Loucy (cell line): ENCODE measurements around the gene GYG1.
A peak's percentile ranks its signal among the peaks of the same experiment; 100 is the strongest.

Experiments used
- H2AFZ ChIP-seq: fragments of 200-600 bp; sonication (generic); 2 replicates; pipeline ENCODE4 v1.6.0; 2016; ENCODE audit warnings: antibody characterized with exemption, mild to moderate bottlenecking, low read length, moderate library complexity
- H3F3A ChIP-seq: fragments of 200-600 bp; 2 replicates; pipeline ENCODE4 v1.6.0; 2016; ENCODE audit warnings: antibody characterized with exemption, low read depth, mild to moderate bottlenecking
- H3K27me3 ChIP-seq: fragments of 200-600 bp; sonication (generic); 2 replicates; pipeline ENCODE4 v1.6.1; 2014; ENCODE audit warnings: low read length, mild to moderate bottlenecking; ENCODE audit not compliant: insufficient read depth, poor library complexity, severe bottlenecking
- H3K36me3 ChIP-seq: fragments of 200-600 bp; sonication (generic); 2 replicates; pipeline ENCODE4 v1.6.1; 2016; ENCODE audit warnings: low read length; ENCODE audit not compliant: insufficient read depth
- H3K4me1 ChIP-seq: fragments of 200-600 bp; sonication (generic); 2 replicates; pipeline ENCODE4 v1.5.1; 2014; ENCODE audit warnings: low read length, mild to moderate bottlenecking; ENCODE audit not compliant: insufficient read depth, poor library complexity, severe bottlenecking
- H3K4me2 ChIP-seq: fragments of 200-600 bp; sonication (generic); 2 replicates; pipeline ENCODE4 v1.6.0; 2014; ENCODE audit warnings: antibody characterized with exemption, low read length, low read depth, mild to moderate bottlenecking; ENCODE audit not compliant: poor library complexity, severe bottlenecking
- H3K4me3 ChIP-seq: fragments of 200-600 bp; sonication (generic); 2 replicates; pipeline ENCODE4 v1.5.1; 2014; ENCODE audit warnings: low read length, mild to moderate bottlenecking, mixed read lengths; ENCODE audit not compliant: poor library complexity, severe bottlenecking
- H3K79me2 ChIP-seq: fragments of 200-600 bp; sonication (generic); 2 replicates; pipeline ENCODE4 v1.6.1; 2014; ENCODE audit warnings: low read length; ENCODE audit not compliant: insufficient read depth
- H3K9ac ChIP-seq: fragments of 200-600 bp; sonication (generic); 2 replicates; pipeline ENCODE4 v1.6.0; 2014; ENCODE audit warnings: mild to moderate bottlenecking, low read depth, low read length, moderate library complexity; ENCODE audit not compliant: poor library complexity, severe bottlenecking
- H3K9me2 ChIP-seq: fragments of 200-600 bp; sonication (generic); replicated peaks from 2 replicates; pipeline ENCODE4 v1.6.1; 2016; ENCODE audit warnings: low read depth, low read length, mixed read lengths
- H3K9me3 ChIP-seq: fragments of 200-600 bp; sonication (generic); 2 replicates; pipeline ENCODE4 v1.6.1; 2014; ENCODE audit warnings: mild to moderate bottlenecking, antibody characterized with exemption, low read length, low read depth; ENCODE audit not compliant: insufficient read depth
- H4K20me1 ChIP-seq: fragments of 200-600 bp; sonication (generic); 2 replicates; pipeline ENCODE4 v1.6.0; 2014; ENCODE audit warnings: antibody characterized with exemption, low read length, mild to moderate bottlenecking; ENCODE audit not compliant: insufficient read depth, poor library complexity, severe bottlenecking
- EZH2phosphoT487 ChIP-seq: fragments of 200-600 bp; IDR thresholded peaks from 2 replicates; pipeline ENCODE4 v1.6.1; 2018; ENCODE audit warnings: antibody characterized with exemption, mild to moderate bottlenecking, moderate library complexity, borderline replicate concordance
- TF ChIP-seq, protein P1 (sequence below): fragments of 200-600 bp; sonication (generic); conservative IDR thresholded peaks from 2 replicates; pipeline ENCODE4 v1.5.1; 2014; ENCODE audit warnings: mild to moderate bottlenecking, antibody characterized with exemption, low read length

The GYG1 gene

DNA sequence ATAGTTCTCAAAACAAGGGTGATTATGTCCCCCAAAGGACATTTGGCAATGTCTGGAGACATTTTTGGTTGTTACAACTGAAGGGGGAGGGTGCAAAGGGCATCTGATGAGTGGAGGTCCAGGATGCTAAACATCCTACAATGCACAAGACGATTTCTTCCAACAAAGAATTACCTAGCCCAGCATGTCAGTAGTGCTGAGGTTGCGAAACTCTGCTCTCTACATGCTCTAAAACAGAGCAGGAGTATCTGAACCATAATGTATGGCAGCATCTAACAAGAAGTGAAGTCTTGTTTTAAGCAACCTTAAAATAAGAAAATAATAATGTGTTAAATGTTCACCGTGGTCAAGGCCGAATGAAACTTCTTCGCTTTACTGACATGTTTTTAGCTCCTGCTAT lies 7.0 kb downstream of the GYG1 start:
- Histone ChIP-seq H3K4me1 (peaks cover 45% of the 10 kb centered on the region), H3F3A (no peaks in the 10 kb centered on the region), H3K79me2 (peaks cover 11% of the 10 kb centered on the region), H3K9me2 (no peaks in the 10 kb centered on the region), H3K36me3 (0 out of 2 replicates have a peak, but pooled peaks cover 4% of the 10 kb centered on the region), H3K27me3 (no peaks in the 10 kb centered on the region), H3K4me2 (peak overlapping the region; percentile 56), H2AFZ (no peak overlapping the region), H4K20me1 (peaks cover 1% of the 10 kb centered on the region), H3K9ac (no peak overlapping the region), H3K9me3 (no peaks in the 10 kb centered on the region), H3K4me3 (no peak overlapping the region)
- TF ChIP-seq, protein P1, sequence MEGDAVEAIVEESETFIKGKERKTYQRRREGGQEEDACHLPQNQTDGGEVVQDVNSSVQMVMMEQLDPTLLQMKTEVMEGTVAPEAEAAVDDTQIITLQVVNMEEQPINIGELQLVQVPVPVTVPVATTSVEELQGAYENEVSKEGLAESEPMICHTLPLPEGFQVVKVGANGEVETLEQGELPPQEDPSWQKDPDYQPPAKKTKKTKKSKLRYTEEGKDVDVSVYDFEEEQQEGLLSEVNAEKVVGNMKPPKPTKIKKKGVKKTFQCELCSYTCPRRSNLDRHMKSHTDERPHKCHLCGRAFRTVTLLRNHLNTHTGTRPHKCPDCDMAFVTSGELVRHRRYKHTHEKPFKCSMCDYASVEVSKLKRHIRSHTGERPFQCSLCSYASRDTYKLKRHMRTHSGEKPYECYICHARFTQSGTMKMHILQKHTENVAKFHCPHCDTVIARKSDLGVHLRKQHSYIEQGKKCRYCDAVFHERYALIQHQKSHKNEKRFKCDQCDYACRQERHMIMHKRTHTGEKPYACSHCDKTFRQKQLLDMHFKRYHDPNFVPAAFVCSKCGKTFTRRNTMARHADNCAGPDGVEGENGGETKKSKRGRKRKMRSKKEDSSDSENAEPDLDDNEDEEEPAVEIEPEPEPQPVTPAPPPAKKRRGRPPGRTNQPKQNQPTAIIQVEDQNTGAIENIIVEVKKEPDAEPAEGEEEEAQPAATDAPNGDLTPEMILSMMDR, result no peak

DNA sequence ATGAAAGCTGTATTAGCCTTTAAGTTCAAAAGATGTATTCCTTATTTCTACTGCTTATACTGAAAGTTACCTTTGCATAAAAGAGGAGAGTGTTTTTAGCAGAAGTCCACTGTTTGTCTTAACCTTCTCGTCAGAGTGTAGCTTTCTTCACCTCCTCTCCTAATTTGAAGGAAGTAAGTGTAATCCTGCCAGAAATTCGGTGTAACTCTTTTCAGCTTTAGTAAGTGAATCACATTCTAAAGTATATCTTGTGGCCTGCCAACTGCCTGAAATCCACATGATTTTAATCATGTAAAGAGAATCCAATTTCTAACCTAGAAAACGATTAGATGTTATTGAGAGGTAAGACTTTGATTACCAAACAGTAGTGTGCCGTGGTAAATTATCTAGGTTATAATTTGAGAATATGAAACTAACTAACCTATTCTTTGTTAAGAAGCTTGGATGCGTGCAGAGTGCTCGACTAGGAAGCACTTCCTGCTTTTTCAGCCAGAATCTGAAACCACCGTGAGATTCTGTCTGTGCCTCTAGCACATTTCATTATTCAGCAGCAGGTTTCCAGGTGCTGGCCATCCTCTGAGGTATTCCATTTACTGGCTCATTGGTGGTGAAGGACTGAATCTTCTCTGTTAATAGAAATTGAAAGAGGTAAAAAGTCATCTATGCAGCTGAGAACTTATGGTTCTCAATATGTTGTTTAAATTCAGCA lies 7.5 kb downstream of the GYG1 start:
- TF ChIP-seq, protein P1, result no peak
- TF ChIP-seq EZH2phosphoT487, result no peak
- Histone ChIP-seq H3K36me3 (0 out of 2 replicates have a peak, but pooled peaks cover 4% of the 10 kb centered on the region), H3K79me2 (peaks cover 5% of the 10 kb centered on the region; the same call in 1 of the 2 replicates), H3K4me1 (peaks cover 40% of the 10 kb centered on the region), H3F3A (no peaks in the 10 kb centered on the region), H2AFZ (peak overlapping the region; percentile 38; the same call in 1 of the 2 replicates), H3K27me3 (no peaks in the 10 kb centered on the region), H3K9ac (peak overlapping the region; percentile 16), H3K9me3 (no peaks in the 10 kb centered on the region), H3K4me2 (peak overlapping the region; percentile 56), H3K4me3 (peak overlapping the region; percentile 13), H3K9me2 (no peaks in the 10 kb centered on the region), H4K20me1 (no peaks in the 10 kb centered on the region)

DNA sequence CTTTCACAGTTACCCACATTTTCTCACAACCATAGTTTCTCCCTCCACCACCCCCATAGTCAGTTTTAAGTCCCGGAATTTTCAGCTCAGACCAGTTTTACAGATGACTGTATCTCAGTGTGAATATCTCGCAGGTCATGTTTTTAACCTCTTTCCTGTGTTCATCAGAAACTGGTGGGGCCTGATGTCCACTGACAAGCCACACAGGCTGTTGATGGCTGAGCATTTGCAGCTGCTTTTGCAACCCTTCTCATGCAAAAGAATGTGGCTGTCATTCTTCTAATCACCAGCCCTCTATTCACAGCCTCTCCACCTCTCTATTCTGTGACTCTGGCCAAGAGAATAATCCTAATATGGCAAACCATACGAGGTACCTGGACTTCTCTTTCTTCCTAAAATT lies 8.5 kb downstream of the GYG1 start:
- H2AFZ ChIP-seq, result no peak overlapping the region
- H4K20me1 ChIP-seq, result no peaks in the 10 kb centered on the region
- H3K79me2 ChIP-seq, result no peaks in the 10 kb centered on the region; the same call in 1 of the 2 replicates
- 0 out of 2 replicates have a peak, but pooled peaks cover 4% of the 10 kb centered on the region for H3K36me3 ChIP-seq
- H3F3A ChIP-seq, result no peaks in the 10 kb centered on the region
- H3K4me2 ChIP-seq, result no peak overlapping the region
- peaks cover 40% of the 10 kb centered on the region for H3K4me1 ChIP-seq
- no peaks in the 10 kb centered on the region for H3K9me3 ChIP-seq
- H3K4me3 ChIP-seq, result no peak overlapping the region
- no peak overlapping the region for H3K9ac ChIP-seq
- H3K27me3 ChIP-seq, result no peaks in the 10 kb centered on the region
- H3K9me2 ChIP-seq, result no peaks in the 10 kb centered on the region
- TF ChIP-seq EZH2phosphoT487, result no peak
- TF ChIP-seq, protein P1, result no peak
